OCI-LY1 (cell line): ENCODE measurements around the gene AKT3.

Source experiments
- EZH2 ChIP-seq: fragments of 200-600 bp; sonication (generic), shearing (Covaris generic); IDR thresholded peaks from 2 replicates; pipeline ENCODE4 v1.8.0; 2017; ENCODE audit warnings: borderline replicate concordance, mixed run types, mild to moderate bottlenecking, antibody characterized with exemption, low read length, moderate library complexity, mixed read lengths
- TF ChIP-seq, protein P1 (sequence below): fragments of 200-600 bp; sonication (generic), shearing (Covaris generic); IDR thresholded peaks from 2 replicates; pipeline ENCODE4 v1.5.1; 2017; ENCODE audit warnings: mild to moderate bottlenecking, antibody characterized with exemption, low read length, moderate library complexity, mixed read lengths

DNA sequence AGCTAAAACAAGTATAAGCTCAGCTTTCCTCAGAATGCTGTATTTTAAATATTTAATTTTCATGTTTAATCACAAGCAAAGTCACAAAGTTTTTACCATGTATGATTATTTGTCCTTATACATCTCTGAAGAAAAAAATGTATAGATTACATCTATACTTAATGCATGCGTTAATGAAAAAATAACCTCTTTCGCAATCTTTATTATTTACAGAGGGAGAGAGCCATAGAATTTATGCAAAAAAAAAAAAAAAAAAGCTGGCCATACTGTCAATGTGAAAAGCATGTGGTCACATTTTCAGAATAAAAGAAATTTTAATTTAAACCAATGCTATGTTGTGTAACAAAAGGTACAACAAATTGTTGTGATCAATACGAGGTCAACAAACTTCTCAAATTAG, 148.2 kb downstream of the AKT3 start:
- TF ChIP-seq, protein P1, sequence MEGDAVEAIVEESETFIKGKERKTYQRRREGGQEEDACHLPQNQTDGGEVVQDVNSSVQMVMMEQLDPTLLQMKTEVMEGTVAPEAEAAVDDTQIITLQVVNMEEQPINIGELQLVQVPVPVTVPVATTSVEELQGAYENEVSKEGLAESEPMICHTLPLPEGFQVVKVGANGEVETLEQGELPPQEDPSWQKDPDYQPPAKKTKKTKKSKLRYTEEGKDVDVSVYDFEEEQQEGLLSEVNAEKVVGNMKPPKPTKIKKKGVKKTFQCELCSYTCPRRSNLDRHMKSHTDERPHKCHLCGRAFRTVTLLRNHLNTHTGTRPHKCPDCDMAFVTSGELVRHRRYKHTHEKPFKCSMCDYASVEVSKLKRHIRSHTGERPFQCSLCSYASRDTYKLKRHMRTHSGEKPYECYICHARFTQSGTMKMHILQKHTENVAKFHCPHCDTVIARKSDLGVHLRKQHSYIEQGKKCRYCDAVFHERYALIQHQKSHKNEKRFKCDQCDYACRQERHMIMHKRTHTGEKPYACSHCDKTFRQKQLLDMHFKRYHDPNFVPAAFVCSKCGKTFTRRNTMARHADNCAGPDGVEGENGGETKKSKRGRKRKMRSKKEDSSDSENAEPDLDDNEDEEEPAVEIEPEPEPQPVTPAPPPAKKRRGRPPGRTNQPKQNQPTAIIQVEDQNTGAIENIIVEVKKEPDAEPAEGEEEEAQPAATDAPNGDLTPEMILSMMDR: no peak
- TF ChIP-seq EZH2: no peak
